ENCODE data around the gene PCGF1. TPM values are rescaled to one million over a fixed set of nuclear protein-coding genes. Genes with fewer than 3 reads are reported as not detected.

PCGF1 gene
- total and polyA plus RNA-seq, 9 of the 15 experiments (the other 6 are each of a cell fraction or from before 2014, with no cell fraction given) = 20.3 to 45.7 (median 29.3) TPM

GRCh38 chr2:74553892-74554819, 46.7 kb upstream of the PCGF1 start, which contains the start of the genes DOK1 and LOXL3 (continued):
- 0 out of 4 replicates have a peak, but pooled peaks of 1 of the 2 experiments have one; percentile 23 for TF ChIP-seq BCLAF1 (IDR thresholded peaks at IDR 0.05; ENCODE audit: borderline replicate concordance in 1 of 2, control insufficient read depth in 1 of 2, low read depth in 2 of 2, low read length in 1 of 2)
- TF ChIP-seq ILF3 (IDR thresholded peaks at IDR 0.05; ENCODE audit: borderline replicate concordance) = no peak
- TF ChIP-seq PTTG1 (tag; IDR thresholded peaks at IDR 0.05; ENCODE audit: low read depth) = no peak
- TF ChIP-seq SMARCB1 (IDR thresholded peaks at IDR 0.05; ENCODE audit: insufficient read length, low read depth) = no peak
- TF ChIP-seq RBM22 (IDR thresholded peaks at IDR 0.05; ENCODE audit: low read depth, low read length, poor library complexity, severe bottlenecking) = no peak
- TF ChIP-seq TCF7L2 (IDR thresholded peaks at IDR 0.05; ENCODE audit: low read depth, low read length) = no peak
- TF ChIP-seq ADNP (tag; IDR thresholded peaks at IDR 0.05) = no peak
- no peak for TF ChIP-seq IRF2 (CRISPR knock-in tag; IDR thresholded peaks at IDR 0.05)
- TF ChIP-seq ZNF764 (CRISPR knock-in tag; IDR thresholded peaks at IDR 0.05; ENCODE audit: low read depth) = no peak
- no peak for TF ChIP-seq SIN3B (IDR thresholded peaks at IDR 0.05; ENCODE audit: low read depth)
- no peak for TF ChIP-seq XRCC4 (IDR thresholded peaks at IDR 0.05; ENCODE audit: extremely low read depth, insufficient read depth, insufficient read length)
- TF ChIP-seq CREB3L1 (IDR thresholded peaks at IDR 0.05; ENCODE audit: borderline replicate concordance, low read depth) = no peak
- no peak for TF ChIP-seq ZNF184 (CRISPR knock-in tag; IDR thresholded peaks at IDR 0.05)
- TF ChIP-seq BCOR (IDR thresholded peaks at IDR 0.05) = no peak
- no peak for TF ChIP-seq CBFB (CRISPR knock-in tag; IDR thresholded peaks at IDR 0.05)
- no peak for TF ChIP-seq ZNF12 (CRISPR knock-in tag; IDR thresholded peaks at IDR 0.05)
- TF ChIP-seq PTBP1 (IDR thresholded peaks at IDR 0.05; ENCODE audit: low read depth, low read length) = no peak
- TF ChIP-seq ZHX1 (conservative IDR thresholded peaks at IDR 0.05; ENCODE audit: low read length) = no peak
- TF ChIP-seq ZNF217 (CRISPR knock-in tag; IDR thresholded peaks at IDR 0.05) = no peak
- TF ChIP-seq RBM34 (IDR thresholded peaks at IDR 0.05; ENCODE audit: borderline replicate concordance, insufficient read depth, low read length) = no peak
- TF ChIP-seq RAD51 (IDR thresholded peaks at IDR 0.05; ENCODE audit: borderline replicate concordance, low read depth) = peak; percentile 16; the same call in 1 of the 2 replicates

Data from K562 (cell line).